ENCODE measurements around the gene ACVR1C.

The ACVR1C gene

DNA sequence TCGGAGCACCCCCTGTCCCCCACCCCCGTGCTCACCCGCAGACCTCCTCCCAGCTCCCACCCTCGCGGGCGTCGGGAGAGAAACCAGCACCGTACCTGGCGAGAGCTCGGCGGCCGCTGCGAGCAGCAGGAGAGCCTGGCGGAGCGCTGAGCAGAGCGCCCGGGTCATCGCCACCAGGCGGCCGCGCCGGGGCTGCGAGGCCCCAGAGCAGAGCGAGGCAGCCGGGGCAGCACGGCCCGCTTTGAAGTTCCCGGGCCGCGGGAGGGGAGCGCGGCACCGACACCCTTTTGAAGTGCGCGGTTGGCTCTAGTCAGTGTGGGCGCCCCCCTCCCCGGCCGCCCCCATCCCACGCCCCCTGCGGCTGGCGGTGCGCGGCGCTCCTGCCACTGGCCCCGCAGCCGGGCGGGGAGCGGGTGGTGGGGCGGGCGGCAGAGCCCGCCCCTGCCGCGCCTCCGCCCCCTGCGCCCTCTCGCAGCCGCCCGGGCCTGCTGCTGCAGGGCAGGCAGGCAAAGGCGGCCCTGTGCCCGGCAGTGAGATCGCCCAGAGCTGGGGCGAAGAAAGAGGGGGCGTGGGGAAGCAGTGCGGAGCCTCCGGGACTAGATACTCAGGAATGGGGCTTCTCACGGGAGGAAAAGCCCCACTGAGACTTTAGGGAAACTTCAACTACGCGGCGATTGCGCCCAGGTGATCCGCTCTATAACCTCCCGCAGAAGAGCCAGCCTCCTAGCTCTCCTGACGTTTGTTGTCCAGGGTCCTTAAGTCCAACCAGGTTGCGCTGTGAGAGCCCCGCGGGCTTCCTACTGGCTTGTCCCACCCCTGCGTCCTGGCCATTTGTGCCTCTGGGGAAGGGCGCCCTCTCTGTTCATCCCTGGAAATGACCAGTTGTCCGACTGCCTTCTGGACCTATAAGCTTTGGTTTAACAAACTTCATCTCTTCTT lies at the start of gene ACVR1C:
ACVR1C (minus strand) TSS at position 388 of the 939 bp plus-strand sequence; CDS start at position 168, 220 bp downstream.
- DNase-seq = peak; percentile 22

DNA sequence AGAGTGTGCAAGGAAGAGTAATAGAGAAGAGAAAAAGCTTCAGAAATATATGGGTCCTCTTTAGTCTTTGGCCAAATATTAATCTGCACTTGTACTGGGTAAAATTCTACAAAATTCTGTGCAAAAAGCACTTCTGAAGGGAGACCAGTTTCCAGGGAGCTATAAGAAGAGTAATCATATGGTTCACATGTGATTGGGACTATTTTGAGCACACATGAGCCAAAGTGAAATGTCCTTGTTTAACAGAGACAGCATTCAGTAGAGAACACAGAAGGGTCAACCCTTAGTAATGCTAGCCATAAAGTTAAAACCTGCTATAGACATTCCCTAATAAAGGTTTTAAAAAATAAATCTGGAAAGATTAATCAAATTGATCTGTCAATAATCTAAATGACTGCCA lies 49.3 kb upstream of the ACVR1C start:
- no peak for DNase-seq

DNA sequence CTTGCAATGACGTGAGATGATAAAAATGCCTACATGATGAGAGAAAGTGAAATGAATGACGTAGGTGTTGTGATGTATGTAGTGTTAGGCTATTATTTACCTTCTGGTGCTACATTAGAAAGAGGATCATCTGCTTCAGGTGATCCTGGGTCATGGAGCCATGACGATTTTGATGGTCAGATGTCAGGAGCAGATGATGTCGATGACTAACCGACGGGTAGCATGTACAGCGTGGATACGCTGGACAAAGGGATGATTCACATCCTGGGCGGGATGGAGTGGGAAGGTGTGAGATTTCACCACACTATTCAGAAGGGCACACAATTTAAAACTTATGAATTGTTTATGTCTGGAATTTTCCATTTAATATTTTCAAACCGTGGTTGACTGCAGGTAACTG lies 43.5 kb upstream of the ACVR1C start:
- DNase-seq = no peak

DNA sequence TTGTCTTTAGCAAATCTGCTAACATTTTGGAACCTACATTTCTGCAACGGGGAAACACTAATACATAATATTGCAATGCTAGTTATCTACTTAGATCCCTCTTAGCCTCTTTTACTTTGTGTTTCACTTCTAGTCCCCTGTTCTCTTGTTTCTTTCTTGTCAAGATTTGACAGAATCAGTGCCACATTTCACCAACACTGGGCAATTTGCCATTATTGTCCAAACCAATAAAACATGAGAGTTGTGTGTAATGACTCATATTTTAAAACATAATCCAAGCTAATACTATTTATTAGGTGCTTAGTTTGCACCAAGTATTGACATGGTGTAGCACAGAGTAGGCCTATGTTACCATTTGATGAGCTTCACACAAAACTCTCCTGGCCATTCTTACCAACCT lies 33.7 kb upstream of the ACVR1C start:
- no peak for DNase-seq

DNA sequence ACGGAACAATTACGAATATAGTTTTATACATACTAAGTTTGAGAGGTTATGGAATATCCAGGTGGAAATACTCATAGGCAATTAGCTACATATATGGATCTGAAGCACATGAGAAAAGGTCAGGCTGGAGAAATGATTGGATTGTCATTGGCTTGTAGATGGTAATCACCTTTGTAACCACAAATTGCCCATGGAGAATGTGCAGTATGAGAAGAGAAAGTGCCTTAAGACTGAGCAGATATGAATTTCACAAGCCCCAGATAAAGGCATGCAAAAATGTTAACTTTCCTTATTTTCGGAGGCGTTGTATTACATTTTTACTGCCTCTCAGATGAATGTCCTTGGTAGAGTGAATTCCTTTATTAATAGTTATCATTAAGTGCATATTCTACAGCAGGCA lies 33.1 kb upstream of the ACVR1C start:
- no peak for DNase-seq

DNA sequence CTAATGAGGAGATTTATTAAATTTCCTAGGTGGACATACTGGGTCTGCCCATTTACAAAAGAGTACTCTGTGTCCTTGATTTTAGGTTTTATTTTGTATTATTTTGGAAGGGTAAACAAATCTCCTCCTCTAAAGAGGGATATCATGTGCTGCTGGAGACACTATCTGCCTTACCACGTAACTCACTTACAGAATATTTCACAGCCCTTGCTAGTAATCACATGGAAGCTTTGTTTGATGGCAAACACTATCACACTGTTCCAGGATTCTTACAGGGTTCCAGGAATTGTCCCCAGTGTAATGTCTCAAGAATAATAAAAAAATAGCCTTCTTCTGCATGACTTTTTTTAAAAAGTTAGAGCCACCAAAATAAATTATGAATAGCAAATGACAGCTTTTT lies 29.2 kb upstream of the ACVR1C start:
- no peak for DNase-seq

DNA sequence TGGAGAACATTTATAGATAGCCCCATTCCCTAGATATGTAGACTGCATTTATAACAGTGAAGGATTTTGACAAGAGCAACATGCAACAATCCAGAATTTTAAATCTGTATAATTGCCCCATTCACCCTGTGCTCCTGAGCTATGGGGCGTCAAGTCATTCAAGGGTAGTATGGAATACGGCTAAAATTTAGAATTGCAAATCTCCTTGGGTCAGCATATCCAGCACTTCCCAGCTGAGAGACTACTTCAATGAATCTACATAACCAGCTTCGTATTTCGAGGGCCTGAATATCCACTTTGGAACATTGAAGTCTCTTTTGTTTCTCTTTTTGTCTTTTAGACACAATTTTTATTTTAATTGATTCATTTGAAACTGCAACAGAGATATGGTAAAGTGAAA lies 28.4 kb upstream of the ACVR1C start:
- no peak for DNase-seq

DNA sequence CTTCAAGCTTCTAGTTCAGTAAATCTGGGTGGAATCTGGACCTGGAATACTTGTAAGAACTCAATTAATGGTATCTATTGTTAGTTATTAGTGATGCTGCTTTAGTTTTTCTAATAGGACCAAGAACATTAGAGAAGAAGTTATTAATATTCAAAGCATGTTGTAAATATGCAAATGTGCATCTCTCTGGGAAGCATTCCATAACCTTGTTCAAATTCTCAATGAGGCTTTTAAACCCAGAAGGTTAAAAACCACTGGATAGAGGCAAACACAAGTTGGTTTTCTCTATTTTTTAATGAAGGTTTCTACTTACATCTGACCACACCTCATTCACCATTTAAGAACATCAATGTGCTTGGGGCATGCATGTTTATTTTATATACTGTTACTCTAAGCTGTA lies 16.1 kb upstream of the ACVR1C start:
- no peak for DNase-seq

DNA sequence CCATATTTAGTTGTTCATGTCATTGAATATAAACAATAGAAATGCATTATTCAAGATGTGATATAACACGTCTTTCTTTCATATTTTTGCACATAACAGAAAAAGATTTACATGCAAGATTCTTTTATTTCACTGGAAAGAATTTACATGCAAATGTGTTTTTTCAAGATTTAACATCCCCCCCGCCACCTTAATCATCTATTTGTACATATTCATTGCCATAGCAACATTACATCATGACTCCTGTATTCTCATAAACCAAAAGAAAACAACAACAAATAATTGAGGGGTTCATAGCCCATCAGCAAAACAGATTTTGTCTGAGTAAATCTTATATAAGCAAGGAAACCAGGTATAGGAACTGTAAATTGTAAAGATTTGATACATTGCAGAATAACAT lies 3.2 kb upstream of the ACVR1C start:
- no peak for DNase-seq

DNA sequence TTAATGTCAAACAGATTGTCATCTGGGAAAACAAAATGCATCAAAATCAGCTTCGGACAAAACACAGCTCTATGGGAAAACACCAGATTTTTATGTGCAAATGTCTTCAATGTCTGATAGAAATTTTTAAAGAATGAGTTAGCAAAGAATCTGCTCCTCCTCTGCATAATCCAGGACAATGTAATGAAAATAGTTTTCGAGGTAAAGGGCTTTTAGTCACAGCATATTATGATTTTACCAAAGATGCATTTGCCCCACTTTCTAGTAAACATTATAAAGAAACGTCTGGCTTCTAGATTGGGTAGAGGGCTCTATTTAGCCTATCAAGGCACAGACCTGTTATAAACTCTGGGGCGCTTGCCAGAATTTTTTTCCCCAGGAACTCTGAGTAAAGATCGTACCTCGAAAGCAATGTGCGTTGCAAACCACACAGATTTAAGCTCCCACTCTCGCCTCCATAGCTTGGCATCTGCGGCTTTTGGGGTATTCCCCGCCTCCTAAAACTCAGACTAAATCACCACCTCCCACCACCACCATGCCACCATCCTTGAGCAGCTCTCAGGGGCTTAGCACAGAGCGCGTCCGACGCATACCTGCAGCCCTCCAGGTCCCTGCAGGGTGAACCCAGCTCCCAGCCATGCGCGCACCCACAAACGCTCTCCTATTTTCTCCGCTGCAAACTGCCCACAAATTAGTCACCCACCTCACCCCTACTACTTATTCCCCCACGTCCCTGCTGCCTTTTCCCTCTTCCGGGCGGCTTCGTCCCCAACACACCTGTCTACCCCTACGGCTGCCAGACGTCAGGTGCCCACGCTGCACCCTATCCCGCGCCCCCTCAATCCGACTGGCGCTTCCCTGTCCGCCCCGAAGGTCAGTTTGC lies 829 bp downstream of the ACVR1C start:
- DNase-seq = no peak

DNA sequence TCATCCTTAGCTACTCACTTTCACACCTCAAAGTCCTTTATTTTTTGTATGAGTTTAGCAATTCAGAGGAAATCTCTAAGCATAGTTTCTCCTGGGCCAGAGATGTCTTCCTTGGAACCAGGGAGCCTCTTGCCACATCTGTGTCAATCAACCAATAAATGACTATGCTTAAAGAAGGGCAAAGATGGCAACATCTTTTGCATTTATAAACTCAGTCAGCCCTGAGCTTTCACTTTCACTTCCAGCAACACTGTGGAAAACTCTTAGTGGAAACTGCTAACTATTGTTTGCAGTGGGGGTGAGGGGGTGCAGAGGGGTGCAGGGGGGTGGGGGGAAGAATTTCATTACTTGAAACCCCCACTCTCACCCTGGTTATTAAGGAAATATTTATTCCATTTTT lies 3.4 kb downstream of the ACVR1C start:
- DNase-seq = peak; percentile 14

DNA sequence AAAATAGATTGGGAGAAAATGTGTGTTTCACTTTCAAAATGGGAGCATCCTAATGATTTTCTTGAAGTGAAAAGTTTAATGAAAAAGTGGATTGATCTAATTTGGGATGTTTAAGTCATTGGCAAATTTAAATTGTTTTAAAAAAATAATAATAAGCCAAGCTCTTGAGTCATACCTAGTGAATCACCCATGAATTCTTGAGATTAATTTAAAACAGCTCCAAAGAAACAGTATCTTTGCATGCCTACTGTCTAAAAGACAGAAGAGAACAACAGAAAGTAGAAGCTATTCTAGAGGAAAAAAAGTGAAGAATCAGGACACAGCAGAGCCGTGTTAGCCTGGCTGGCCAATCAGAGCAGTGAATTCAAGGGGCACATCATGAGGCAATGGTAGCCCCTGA lies 7.7 kb downstream of the ACVR1C start:
- DNase-seq = no peak

DNA sequence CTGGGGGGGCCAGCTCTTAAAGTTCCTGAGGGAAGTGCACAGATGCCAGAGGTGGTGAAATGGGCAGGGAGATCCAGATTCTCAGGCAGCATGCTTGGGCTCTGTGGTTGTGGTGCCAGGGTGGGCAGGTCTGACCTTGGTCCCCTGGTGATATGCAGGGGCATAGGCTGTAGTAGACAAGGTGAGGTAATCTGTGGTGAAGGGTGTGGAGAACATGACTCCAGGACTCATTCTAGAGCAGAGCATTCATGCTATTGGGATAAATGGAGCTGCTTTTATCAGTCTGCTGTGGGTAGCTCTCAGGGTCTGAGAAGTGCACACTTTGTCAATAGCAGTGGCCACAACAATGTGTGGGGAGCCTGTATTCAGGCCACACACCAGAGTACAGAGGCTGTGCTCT lies 16.9 kb downstream of the ACVR1C start:
- DNase-seq = no peak

DNA sequence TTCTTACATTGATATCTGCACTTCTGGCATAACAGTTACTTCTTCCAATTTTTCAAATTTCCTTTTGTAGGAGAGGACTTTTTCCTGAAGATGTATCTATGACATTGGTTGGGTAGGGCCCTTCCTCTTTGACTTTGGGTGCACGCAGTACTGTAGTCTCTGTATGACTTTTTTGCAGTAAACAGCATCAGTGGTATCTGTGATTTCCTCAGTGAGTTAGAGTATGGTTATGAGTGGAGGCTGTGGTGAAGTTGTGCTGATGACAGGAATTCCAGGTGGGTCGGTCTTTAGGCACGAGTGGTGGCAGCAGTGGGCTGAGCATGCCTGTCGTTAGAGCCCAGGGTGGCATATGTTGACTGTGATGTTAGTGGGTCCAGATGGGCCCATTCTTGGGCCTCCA lies 17.6 kb downstream of the ACVR1C start:
- no peak for DNase-seq

DNA sequence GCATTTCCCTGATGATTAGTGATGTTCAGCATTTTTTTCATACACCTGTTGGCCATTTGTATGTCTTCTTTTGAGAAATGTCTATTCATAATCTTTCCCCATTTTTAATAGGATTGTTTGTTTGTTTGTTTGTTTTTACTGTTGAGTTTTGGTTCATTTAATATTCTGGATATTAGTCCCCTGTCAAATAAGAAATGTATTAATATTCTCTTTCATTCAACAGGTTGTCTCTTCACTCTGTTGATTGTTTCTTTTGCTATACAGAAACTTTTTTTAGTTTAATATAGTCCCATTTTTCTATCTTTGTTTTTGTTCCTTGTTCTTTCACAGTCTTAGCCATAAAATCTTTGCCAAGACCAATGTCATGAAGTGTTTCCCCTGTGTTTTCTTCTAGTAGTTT lies 22.1 kb downstream of the ACVR1C start:
- no peak for DNase-seq

DNA sequence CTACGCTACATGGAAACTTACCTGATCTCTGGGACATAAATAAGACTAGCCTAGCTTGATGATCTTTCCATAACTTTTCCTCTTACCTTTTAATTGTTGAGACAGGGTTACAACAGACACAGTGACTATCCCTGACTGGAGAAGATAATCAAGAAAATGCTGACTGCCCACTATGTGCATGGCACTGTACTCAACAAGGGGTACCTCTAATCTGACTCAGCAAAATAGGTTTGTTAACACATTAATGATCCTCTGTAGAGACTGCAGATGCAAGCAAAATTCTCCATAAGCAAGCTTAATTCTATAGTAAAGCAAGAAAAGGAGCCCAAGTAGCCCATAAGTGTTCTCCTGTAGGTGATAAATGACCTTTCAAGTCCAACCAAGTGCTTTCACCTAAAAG lies 25.5 kb downstream of the ACVR1C start:
- DNase-seq = no peak

DNA sequence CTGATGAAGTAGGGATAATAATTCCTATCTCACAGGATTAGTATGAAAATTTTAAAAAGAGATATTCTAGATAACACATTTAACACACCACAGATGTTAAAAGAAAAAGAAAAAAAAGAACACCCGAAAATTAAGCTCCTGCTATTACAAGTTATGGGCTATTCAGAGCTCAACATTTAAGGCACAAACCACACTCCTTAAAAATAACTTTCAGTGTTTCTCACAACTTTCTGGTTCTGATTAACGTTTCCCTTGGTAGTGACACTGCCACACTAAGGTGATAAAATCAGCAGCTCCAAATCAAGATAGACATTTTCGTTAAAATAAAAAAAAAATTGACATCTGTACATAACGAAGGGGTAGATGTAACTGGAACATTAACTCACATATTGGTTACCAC lies 26.9 kb downstream of the ACVR1C start:
- DNase-seq = no peak

DNA sequence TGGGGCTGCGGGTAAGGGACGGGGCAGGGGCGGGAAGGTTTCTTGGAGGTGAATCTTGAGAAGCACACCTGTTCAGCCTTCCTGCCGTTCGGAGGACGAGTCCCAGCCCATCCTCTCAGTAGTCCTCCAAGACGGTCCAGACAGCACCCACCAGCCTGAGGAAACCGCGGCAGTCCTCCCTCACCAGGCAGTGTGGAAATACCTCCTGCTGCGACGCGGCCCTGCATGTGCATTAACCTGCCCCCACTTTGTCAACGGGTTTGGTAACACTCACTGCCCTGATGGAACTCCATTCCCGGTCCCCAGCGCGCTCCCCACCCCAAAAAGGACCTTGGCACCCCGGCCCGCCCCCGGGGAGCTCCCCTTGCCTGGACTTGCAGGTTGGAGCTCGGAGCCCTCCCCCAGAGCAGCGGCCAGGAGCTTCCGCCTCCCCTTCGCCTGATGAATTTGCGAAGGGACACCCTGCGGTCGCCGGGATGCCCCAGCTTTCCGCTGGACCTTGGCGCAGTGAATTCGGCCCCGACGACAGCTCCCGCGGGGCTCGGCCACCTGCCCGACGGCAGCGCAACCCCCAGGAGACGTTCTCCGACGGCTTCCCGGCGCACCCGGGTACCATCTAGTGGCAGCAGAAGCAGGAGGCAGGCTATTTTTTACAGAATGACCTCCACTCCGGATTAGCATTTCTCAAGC lies 31.5 kb downstream of the ACVR1C start:
- peak; percentile 30 for DNase-seq

DNA sequence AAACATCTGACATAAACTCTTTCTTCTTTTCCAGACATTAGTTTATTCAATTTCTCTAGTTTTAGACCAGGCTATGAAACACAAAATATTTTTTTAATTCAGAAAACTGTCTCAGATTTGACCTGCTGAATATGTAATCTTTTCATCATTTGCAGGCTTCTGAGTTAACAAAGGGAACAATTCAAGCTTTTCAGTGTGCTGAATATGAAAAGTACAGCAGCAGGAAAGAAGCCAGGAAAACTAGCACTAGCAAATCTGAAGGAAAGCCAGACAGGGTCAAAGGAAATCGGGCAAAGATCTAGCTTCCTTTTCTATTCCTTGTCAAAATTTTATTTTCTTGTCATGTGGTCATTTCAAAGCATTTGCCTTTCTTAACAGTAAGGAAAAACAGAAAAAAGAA lies 35.3 kb downstream of the ACVR1C start:
- DNase-seq = no peak

DNA sequence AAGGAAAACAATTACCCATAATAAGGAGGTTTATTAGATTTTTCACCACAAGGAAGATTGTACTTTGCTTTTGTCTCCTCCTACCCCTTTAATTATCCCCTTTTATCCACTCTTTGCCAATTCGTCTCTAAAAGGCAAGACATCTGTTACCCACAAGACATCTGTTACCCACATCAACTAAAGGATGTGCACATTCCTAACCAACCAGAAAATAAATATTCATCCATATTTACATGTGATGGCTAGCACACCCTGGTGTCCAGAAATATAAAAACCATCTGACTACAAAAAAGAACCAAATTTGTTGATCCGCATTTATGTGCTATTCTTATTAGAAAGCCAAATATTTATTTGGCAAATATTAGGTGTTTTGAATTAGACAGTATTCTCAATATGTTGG lies 35.7 kb downstream of the ACVR1C start:
- peak; percentile 16 for DNase-seq

DNA sequence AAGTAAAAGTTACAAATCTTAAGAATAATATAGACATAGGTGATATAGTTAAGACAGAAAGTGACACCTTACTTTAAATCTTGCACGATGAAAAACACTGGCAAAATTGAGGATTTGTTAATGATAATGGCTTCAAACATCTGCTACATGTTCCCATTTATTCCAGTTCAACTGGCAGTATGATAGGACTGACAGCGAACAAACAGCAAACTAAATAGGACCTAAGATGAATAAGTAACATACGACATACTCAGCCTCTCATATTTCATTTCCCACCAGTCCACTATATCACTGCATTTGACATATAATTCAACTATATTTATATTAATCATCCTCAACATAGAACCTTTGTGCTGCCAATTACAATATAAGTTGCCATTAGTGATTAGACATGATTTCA lies 36.3 kb downstream of the ACVR1C start:
- DNase-seq = no peak

DNA sequence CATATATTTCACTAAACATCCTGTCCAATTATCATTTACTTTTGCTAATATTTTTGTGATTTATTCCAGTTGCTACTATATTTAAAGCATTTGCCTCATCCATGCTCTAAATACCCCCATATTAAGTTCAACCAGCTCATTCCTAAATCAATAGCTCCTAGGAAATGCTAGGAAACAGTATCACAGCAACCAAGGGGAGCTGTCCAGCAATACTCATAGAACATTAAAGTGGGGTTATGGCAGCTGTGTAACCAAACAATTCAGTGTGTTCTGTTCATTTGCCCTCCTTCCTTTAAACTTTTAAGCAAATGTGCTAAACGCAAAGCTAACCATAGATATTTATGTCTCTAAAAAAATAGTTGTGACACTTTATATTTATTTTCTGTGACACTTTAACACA lies 41.1 kb downstream of the ACVR1C start:
- no peak for DNase-seq

DNA sequence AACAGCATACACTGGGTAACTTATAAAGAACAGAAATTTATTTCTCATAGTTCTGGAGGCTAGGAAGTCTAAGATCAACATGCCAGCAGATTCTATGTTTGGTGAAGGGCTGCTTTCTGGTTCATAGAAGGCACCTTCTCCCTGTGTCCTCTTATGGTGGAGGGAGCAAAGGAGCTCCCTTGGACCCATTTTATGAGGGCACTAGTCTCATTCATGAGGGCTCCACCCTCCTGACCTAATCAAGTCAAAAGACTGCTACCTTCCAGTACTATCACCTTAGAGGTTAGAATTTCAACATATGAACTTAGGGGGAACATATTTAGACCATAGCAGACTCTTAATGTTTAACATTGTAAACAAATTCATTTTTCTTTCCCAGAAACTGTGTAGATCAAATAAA lies 54.5 kb downstream of the ACVR1C start:
- DNase-seq = no peak

Data from MV-4-11 (cell line).